ENCODE results near the gene FIBIN.

FIBIN gene

GRCh38 chr11:27022659-27023251 lies 28.8 kb downstream of the FIBIN start:
- DNase-seq, result no peak

GRCh38 chr11:27024865-27025264 lies 31.0 kb downstream of the FIBIN start:
- no peak for DNase-seq

- DNase-seq, result no peak
Measured at GRCh38 chr11:27025312-27025955, 31.5 kb downstream of the FIBIN start.

GRCh38 chr11:27025957-27026733 lies 32.2 kb downstream of the FIBIN start:
- DNase-seq, result no peak

- DNase-seq, result no peak
Measured at GRCh38 chr11:27028561-27028965, 34.7 kb downstream of the FIBIN start.

- DNase-seq, result no peak
Measured at GRCh38 chr11:27029966-27030365, 36.1 kb downstream of the FIBIN start.

- DNase-seq, result no peak
Measured at GRCh38 chr11:27031754-27032153, 37.8 kb downstream of the FIBIN start.

- DNase-seq, result no peak
Measured at GRCh38 chr11:27039873-27040272, 46.0 kb downstream of the FIBIN start.

GRCh38 chr11:27040302-27041115 lies 46.6 kb downstream of the FIBIN start, which contains the start of gene BBOX1:
BBOX1 (plus strand) TSS chr11:27040815; CDS start chr11:27055431, 14,616 bp downstream.
- DNase-seq, result peak in 51 of 58 donors; percentile 8 to 88 (median 54)

GRCh38 chr11:27041141-27041899 lies 47.4 kb downstream of the FIBIN start:
- DNase-seq, result peak in 39 of 58 donors; percentile 2 to 83 (median 29)
